PFSK-1 (cell line): ENCODE data around the gene CEP57L1.

ENCODE experiments used
- FOXP2 ChIP-seq: optimal IDR thresholded peaks from 2 replicates; pipeline ENCODE3; 2011; ENCODE audit warnings: borderline replicate concordance, control low read depth, inconsistent platforms; ENCODE audit not compliant: insufficient read depth; ENCODE audit errors: extremely low read length, extremely low read depth
- POLR2AphosphoS5 ChIP-seq: IDR thresholded peaks from 2 replicates; pipeline ENCODE4 v1.6.1; 2012; ENCODE audit warnings: low read depth, mild to moderate bottlenecking, control low read depth, low read length, moderate library complexity
- SIN3A ChIP-seq: IDR thresholded peaks from 2 replicates; pipeline ENCODE4 v1.6.1; 2012; ENCODE audit warnings: mild to moderate bottlenecking, low read length, moderate library complexity, borderline replicate concordance; ENCODE audit not compliant: insufficient read depth
- TAF1 ChIP-seq: IDR thresholded peaks from 2 replicates; pipeline ENCODE4 v1.6.1; 2012; ENCODE audit warnings: low read length, control low read depth, borderline replicate concordance; ENCODE audit not compliant: insufficient read depth
- TF ChIP-seq, protein P1 (sequence below), 2 experiments: IDR thresholded peaks; 2 replicates each; pipeline versions ENCODE4 v1.6.1 to v1.8.0; 2011 to 2012; ENCODE audit warnings: low read depth in 2 of 2, low read length in 2 of 2, control low read depth in 1 of 2, inconsistent platforms in 1 of 2, mild to moderate bottlenecking in 1 of 2, moderate library complexity in 1 of 2; ENCODE audit not compliant: insufficient read depth in 1 of 2

- TF ChIP-seq POLR2AphosphoS5 (no peak), SIN3A (no peak), TAF1 (no peak), FOXP2 (no peak)
- TF ChIP-seq, protein P1, sequence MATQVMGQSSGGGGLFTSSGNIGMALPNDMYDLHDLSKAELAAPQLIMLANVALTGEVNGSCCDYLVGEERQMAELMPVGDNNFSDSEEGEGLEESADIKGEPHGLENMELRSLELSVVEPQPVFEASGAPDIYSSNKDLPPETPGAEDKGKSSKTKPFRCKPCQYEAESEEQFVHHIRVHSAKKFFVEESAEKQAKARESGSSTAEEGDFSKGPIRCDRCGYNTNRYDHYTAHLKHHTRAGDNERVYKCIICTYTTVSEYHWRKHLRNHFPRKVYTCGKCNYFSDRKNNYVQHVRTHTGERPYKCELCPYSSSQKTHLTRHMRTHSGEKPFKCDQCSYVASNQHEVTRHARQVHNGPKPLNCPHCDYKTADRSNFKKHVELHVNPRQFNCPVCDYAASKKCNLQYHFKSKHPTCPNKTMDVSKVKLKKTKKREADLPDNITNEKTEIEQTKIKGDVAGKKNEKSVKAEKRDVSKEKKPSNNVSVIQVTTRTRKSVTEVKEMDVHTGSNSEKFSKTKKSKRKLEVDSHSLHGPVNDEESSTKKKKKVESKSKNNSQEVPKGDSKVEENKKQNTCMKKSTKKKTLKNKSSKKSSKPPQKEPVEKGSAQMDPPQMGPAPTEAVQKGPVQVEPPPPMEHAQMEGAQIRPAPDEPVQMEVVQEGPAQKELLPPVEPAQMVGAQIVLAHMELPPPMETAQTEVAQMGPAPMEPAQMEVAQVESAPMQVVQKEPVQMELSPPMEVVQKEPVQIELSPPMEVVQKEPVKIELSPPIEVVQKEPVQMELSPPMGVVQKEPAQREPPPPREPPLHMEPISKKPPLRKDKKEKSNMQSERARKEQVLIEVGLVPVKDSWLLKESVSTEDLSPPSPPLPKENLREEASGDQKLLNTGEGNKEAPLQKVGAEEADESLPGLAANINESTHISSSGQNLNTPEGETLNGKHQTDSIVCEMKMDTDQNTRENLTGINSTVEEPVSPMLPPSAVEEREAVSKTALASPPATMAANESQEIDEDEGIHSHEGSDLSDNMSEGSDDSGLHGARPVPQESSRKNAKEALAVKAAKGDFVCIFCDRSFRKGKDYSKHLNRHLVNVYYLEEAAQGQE (IDR thresholded peaks at IDR 0.05; ENCODE audit: insufficient read depth in 1 of 2, low read depth in 2 of 2, low read length in 2 of 2): no peak
Measured at GRCh38 chr6:109050447-109051102, 44.7 kb upstream of the CEP57L1 start.
